Right lobe of liver (tissue), 4 donors: ENCODE results near the gene MBD3L5.

Experiments used
- POLR2A ChIP-seq: fragments of 450-650 bp; IDR thresholded peaks from one replicate; pipeline ENCODE4 v1.6.1; 2017; ENCODE audit warnings: antibody characterized with exemption, mild to moderate bottlenecking
- TF ChIP-seq, protein P1 (sequence below), 4 donors: fragments of 200-600 bp in 3 of 4; fragments of 450-650 bp in 1 of 4; IDR thresholded peaks; one replicate each; pipeline versions ENCODE4 v1.5.1 to v1.8.0; 2016 to 2022; ENCODE audit warnings: antibody characterized with exemption in 4 of 4, mild to moderate bottlenecking in 2 of 4
- donor health status: DM: no; HTN: no; CAD: no.
- donor health status: DM: no; HTN: no; CAD: no.
- donor health status: DM: no; HTN: yes; CAD: no.

DNA sequence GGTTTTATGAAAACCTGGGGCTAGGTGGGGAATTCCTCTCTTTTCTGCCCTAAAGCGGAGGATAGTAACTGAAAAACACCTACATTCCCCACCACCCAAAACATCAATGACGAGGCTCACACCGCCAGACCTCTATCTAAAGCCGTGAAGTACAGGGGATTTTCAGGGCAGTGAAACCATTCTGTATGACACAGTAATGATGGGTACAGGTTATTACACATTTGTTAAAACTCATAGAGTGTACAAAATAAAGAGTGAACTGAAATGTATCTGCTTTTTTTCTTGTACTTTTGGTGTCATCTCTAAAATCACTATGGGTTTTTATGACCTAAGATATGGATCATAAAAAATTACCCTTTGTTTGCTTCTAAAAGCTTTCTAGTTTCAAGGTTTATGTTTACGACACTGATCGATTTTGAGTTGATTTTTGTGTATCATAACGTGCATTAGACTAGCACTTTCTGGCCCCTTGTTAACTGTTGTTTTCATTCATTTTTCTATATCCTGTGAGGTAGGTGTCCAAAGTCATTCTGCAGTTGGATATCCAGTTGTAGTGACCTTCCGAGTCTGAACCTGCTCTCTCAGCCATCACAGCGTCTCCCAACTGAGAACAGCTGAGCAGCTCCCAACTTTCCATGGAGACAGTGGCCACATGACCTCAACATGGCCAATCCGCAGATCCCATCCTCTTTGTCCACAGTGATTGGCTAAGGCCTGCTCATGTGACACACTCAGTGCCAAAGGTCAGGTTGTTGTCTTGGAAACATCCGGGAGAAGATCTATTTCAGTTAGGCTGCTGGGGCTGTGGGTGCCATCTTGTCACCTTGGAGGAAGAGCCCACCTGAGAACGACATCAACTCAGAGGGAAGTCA, 19.4 kb upstream of the MBD3L5 start:
- TF ChIP-seq, protein P1, sequence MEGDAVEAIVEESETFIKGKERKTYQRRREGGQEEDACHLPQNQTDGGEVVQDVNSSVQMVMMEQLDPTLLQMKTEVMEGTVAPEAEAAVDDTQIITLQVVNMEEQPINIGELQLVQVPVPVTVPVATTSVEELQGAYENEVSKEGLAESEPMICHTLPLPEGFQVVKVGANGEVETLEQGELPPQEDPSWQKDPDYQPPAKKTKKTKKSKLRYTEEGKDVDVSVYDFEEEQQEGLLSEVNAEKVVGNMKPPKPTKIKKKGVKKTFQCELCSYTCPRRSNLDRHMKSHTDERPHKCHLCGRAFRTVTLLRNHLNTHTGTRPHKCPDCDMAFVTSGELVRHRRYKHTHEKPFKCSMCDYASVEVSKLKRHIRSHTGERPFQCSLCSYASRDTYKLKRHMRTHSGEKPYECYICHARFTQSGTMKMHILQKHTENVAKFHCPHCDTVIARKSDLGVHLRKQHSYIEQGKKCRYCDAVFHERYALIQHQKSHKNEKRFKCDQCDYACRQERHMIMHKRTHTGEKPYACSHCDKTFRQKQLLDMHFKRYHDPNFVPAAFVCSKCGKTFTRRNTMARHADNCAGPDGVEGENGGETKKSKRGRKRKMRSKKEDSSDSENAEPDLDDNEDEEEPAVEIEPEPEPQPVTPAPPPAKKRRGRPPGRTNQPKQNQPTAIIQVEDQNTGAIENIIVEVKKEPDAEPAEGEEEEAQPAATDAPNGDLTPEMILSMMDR (IDR thresholded peaks at IDR 0.05), result no peak
- no peak for TF ChIP-seq POLR2A
